Suprapubic skin (tissue), 4 donors: ENCODE data around the gene SGK2. TPM values are rescaled to one million over a fixed set of nuclear protein-coding genes. Genes with fewer than 3 reads are reported as not detected.

ENCODE experiments used
- DNase-seq, 2 donors: peaks; one replicate each; pipeline ENCODE4 v3.0.0-alpha.2; 2019; ENCODE audit warnings: low spot score in 2 of 2
- H3K27ac ChIP-seq: fragments of 200-600 bp; sonication (generic); one replicate; pipeline ENCODE4 v1.5.1; 2019
- H3K27me3 ChIP-seq: fragments of 200-600 bp; sonication (generic); one replicate; pipeline ENCODE4 v1.5.1; 2019
- H3K36me3 ChIP-seq: fragments of 200-600 bp; sonication (generic); one replicate; pipeline ENCODE4 v1.5.1; 2019
- H3K4me1 ChIP-seq: fragments of 200-600 bp; sonication (generic); one replicate; pipeline ENCODE4 v1.5.1; 2019
- H3K4me3 ChIP-seq: fragments of 200-600 bp; sonication (generic); one replicate; pipeline ENCODE4 v1.5.1; 2019; ENCODE audit warnings: mild to moderate bottlenecking
- H3K9me3 ChIP-seq: fragments of 200-600 bp; sonication (generic); one replicate; pipeline ENCODE4 v1.5.1; 2019
- EP300 ChIP-seq: sonication (generic); formaldehyde crosslinking; IDR thresholded peaks from one replicate; pipeline ENCODE4 v1.6.1; 2017; ENCODE audit warnings: antibody characterized with exemption
- POLR2A ChIP-seq, 2 donors: fragments of 450-650 bp; IDR thresholded peaks; one replicate each; pipeline ENCODE4 v1.6.1; 2017; ENCODE audit warnings: antibody characterized with exemption in 2 of 2, mild to moderate bottlenecking in 2 of 2, moderate library complexity in 2 of 2
- POLR2AphosphoS5 ChIP-seq, 3 donors: sonication (generic); formaldehyde crosslinking; IDR thresholded peaks; one replicate each; pipeline ENCODE4 v1.6.1; 2017; ENCODE audit warnings: antibody characterized with exemption in 3 of 3
- WGBS: methylation state at CpG from one replicate; pipeline ENCODE4 v1.1.5; 2018; 5-methylcytosine and 5-hydroxymethylcytosine counted together
- total RNA-seq, 4 donors: library from RNA; depleted of rRNA; stranded (reverse); fragments of >200 nt; gene quantifications; one replicate each; pipeline ENCODE4 v1.1.0, GENCODE V29; 2016
- TF ChIP-seq, protein P1 (sequence below), 2 donors: fragments of 200-600 bp in 1 of 2; fragments of 450-650 bp in 1 of 2; sonication (generic) in 1 of 2; IDR thresholded peaks; one replicate each; pipeline ENCODE4 v1.5.1; 2016 to 2019; ENCODE audit warnings: antibody characterized with exemption in 2 of 2, mild to moderate bottlenecking in 1 of 2, moderate library complexity in 1 of 2

The SGK2 gene
- 10 to 100 TPM in 3 of 4 donors, 1 to 10 TPM in 1; 6.9 to 18.2 (median 13.0) TPM for total RNA-seq

DNA sequence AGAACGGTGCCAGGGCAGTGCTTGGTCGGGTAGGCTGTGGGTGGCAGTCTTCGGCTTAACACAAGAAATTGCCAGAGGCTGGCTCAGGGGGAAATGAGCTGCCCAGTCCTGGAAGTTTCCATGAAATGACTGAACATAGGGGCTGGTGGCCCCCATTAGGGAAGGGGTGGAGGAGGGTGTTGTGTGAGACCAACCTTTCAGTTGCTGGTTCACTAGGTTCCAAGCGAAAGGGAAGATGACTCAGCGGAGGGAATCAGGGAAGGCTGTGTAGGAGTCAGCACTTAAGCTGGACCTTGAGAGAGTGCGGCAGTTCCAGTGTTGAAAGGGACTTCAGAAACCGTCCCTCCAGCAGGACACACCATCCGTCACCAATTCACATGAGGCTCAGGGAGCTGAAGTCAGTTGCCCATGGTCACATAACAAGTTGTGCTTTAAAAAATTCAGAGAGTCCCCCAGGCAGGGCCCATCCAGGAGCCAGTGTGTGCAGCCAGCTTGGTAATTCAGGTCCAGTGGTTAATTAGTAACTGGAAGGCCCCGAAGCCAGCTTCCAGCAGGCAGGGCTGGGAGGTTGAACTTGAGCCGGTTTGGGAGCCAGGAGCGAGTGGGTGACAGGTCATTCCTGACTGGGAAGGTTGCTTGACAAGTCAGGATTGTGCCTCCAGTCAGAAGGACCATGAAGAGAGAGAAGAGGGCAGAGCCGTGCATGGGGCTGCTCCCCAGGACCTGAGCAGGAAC, at the start of gene SGK2:
SGK2 (plus strand) TSS at position 616 of the 735 bp plus-strand sequence. CDS start 7,469 bp downstream, outside the sequence.
- H3K9me3 ChIP-seq = no peaks in the 10 kb centered on the region
- no peaks in the 10 kb centered on the region for H3K4me1 ChIP-seq
- 86% methylated on average over 12 of the region's 12 CpGs for WGBS
- no peaks in the 10 kb centered on the region for H3K27me3 ChIP-seq
- DNase-seq = no peak
- no peaks in the 10 kb centered on the region for H3K36me3 ChIP-seq
- H3K4me3 ChIP-seq = no peak within 1 kb of the TSS
- H3K27ac ChIP-seq = no peak within 1 kb of the TSS
- TF ChIP-seq POLR2AphosphoS5 (IDR thresholded peaks at IDR 0.05) (no peak), POLR2A (IDR thresholded peaks at IDR 0.05) (no peak), EP300 (no peak)
- TF ChIP-seq, protein P1, sequence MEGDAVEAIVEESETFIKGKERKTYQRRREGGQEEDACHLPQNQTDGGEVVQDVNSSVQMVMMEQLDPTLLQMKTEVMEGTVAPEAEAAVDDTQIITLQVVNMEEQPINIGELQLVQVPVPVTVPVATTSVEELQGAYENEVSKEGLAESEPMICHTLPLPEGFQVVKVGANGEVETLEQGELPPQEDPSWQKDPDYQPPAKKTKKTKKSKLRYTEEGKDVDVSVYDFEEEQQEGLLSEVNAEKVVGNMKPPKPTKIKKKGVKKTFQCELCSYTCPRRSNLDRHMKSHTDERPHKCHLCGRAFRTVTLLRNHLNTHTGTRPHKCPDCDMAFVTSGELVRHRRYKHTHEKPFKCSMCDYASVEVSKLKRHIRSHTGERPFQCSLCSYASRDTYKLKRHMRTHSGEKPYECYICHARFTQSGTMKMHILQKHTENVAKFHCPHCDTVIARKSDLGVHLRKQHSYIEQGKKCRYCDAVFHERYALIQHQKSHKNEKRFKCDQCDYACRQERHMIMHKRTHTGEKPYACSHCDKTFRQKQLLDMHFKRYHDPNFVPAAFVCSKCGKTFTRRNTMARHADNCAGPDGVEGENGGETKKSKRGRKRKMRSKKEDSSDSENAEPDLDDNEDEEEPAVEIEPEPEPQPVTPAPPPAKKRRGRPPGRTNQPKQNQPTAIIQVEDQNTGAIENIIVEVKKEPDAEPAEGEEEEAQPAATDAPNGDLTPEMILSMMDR (IDR thresholded peaks at IDR 0.05) = no peak

DNA sequence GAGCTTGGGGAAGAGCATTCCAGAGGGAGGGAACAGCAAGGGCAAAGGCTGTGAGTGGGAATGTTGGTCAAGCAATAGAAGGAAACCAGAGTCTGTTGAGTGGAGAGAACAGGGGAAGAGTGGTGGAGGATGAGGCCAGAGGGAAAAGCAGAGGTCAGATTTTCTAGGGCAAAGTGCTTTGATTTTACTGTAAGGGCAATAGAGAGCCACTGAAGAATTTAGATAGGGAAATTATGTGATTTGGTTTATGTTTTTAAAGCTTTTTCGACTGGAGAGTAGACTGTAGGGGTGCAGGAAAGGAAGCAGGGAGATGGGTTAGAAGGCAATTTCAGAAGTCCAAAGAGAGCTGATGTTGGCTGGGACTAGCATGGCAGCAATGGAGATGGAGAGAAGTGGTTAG, 46.9 kb upstream of the SGK2 start:
- DNase-seq = no peak
- H3K4me1 ChIP-seq = peaks cover 25% of the 10 kb centered on the region
- H3K27ac ChIP-seq = no peak overlapping the region
- WGBS = 75% methylated on average over 1 of the region's 1 CpG
- no peaks in the 10 kb centered on the region for H3K36me3 ChIP-seq
- H3K27me3 ChIP-seq = peaks cover 14% of the 10 kb centered on the region
- H3K9me3 ChIP-seq = no peaks in the 10 kb centered on the region
- TF ChIP-seq EP300 (no peak), POLR2A (IDR thresholded peaks at IDR 0.05) (no peak)
- TF ChIP-seq, protein P1 (IDR thresholded peaks at IDR 0.05) = no peak
- H3K4me3 ChIP-seq = no peak overlapping the region

DNA sequence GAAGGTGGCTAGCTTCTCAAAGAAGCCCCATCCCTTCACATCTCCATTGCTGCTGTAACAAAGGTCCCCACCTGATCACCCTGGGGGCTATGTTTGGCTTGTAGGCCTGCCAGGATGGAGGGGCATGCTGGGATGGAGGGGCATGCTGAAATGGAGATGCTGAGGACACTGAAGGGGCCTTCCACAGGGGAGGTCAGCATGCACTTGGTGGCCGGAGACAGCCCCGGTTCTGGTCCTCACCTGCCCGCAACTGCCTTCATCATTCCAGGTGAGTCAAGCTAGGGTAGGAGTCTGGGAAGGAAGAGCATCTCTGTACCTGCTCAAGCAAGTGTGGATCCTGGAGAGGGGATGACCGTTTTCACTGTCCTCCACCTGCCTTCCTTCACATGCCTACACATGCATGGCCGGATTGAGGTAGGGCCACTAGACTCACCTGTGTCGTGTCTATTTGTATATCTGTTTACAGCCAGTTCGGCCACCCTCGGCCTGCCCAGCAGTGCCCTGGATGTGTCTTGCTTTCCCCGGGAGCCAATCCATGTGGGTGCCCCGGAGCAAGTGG, 45.4 kb upstream of the SGK2 start:
- TF ChIP-seq POLR2AphosphoS5 (IDR thresholded peaks at IDR 0.05) (no peak), POLR2A (IDR thresholded peaks at IDR 0.05) (no peak), EP300 (no peak)
- TF ChIP-seq, protein P1 (IDR thresholded peaks at IDR 0.05) = no peak
- H3K27ac ChIP-seq = peak overlapping the region; percentile 5
- DNase-seq = no peak
- peak overlapping the region; percentile 56 for H3K4me3 ChIP-seq
- H3K9me3 ChIP-seq = no peaks in the 10 kb centered on the region
- peaks cover 11% of the 10 kb centered on the region for H3K4me1 ChIP-seq
- WGBS = 46% methylated on average over 3 of the region's 10 CpGs
- no peaks in the 10 kb centered on the region for H3K27me3 ChIP-seq
- no peaks in the 10 kb centered on the region for H3K36me3 ChIP-seq

DNA sequence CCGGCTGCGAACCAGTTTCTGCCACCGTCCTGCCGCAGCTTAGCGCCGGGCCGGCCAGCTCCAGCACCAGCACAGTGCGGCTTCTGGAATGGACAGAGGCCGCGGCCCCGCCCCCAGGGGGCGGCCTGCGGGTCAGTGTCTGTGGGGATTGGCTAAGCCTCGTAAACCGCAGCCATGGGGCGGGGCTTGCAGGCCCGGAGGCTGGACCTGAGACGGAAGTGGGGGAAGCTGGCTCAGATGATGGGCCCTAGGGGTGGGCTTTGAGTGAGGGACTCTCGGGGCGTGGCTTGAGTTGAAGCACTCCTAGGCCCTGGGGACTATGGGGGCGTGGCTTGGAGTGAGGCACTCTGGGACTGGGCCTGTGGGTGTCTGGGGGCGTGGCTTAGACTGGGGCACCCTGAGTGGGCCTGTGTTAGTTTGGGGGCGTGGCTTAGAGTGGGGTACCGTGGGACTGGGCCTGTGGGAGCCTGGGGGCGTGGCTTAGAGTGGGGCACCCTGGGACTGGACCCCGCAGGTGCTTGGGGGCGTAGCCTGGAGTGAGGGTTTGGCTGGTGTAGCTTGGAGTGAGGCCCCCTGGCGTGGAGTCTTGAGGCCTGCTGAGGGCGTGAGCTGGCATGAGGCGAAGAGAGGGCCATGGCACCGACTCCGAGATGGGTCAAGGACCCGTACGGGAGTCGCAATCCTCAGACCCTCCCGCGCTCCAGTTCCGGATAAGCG, 44.7 kb upstream of the SGK2 start:
- no peaks in the 10 kb centered on the region for H3K9me3 ChIP-seq
- no peaks in the 10 kb centered on the region for H3K27me3 ChIP-seq
- no peaks in the 10 kb centered on the region for H3K36me3 ChIP-seq
- peak overlapping the region; percentile 56 for H3K4me3 ChIP-seq
- H3K4me1 ChIP-seq = peaks cover 11% of the 10 kb centered on the region
- no peak for TF ChIP-seq POLR2A (IDR thresholded peaks at IDR 0.05)
- TF ChIP-seq, protein P1 (IDR thresholded peaks at IDR 0.05) = peak in 1 of 2 donors; percentile 6
- no peak for TF ChIP-seq EP300
- no peak for TF ChIP-seq POLR2AphosphoS5 (IDR thresholded peaks at IDR 0.05)
- H3K27ac ChIP-seq = peak overlapping the region; percentile 23
- peak; percentile 95 to 97 for DNase-seq
- 71% methylated on average over 9 of the region's 39 CpGs for WGBS

DNA sequence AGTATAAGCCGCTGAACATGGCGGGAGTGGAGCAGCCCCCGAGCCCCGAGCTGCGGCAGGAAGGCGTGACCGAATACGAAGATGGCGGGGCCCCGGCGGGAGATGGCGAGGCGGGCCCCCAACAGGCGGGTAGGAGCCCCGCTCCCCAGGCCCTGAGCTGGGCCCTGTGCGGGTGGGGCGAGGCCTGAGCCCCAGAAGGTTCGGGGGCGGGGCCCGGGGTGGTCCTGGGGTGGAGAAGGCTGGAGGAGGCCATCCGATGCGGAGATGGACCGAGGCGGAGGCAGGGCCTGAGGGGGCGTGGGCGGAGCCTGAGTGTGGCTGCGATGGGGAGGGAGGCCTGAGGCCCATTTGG, 44.2 kb upstream of the SGK2 start:
- no peak for DNase-seq
- TF ChIP-seq POLR2AphosphoS5 (IDR thresholded peaks at IDR 0.05) (no peak), POLR2A (IDR thresholded peaks at IDR 0.05) (no peak), EP300 (no peak)
- TF ChIP-seq, protein P1 (IDR thresholded peaks at IDR 0.05) = no peak
- 62% methylated on average over 9 of the region's 27 CpGs for WGBS
- Histone ChIP-seq H3K36me3 (no peaks in the 10 kb centered on the region), H3K27me3 (no peaks in the 10 kb centered on the region), H3K9me3 (no peaks in the 10 kb centered on the region), H3K27ac (peak overlapping the region; percentile 23), H3K4me1 (peaks cover 11% of the 10 kb centered on the region), H3K4me3 (peak overlapping the region; percentile 56)
